GM10266 (cell line): ENCODE measurements around the gene SCRG1.

Experiments
- DNase-seq: peaks from one replicate; pipeline ENCODE4 v3.0.0; 2012; ENCODE audit errors: extremely low spot score
- CTCF ChIP-seq: IDR thresholded peaks from 2 replicates; pipeline ENCODE4 v1.5.1; 2012; ENCODE audit warnings: mild to moderate bottlenecking, low read depth; ENCODE audit not compliant: control insufficient read depth, insufficient read depth; ENCODE audit errors: missing control alignments

SCRG1 gene

GRCh38 chr4:173411106-173411693 is 12.3 kb upstream of the SCRG1 start:
- no peak for TF ChIP-seq CTCF
- no peak for DNase-seq

- DNase-seq: no peak
- TF ChIP-seq CTCF: no peak
Observed at GRCh38 chr4:173410079-173410478, 11.2 kb upstream of the SCRG1 start.

GRCh38 chr4:173405840-173406606 is 7.1 kb upstream of the SCRG1 start:
- DNase-seq: peak; percentile 27
- TF ChIP-seq CTCF: no peak

GRCh38 chr4:173404296-173404865 is 5.5 kb upstream of the SCRG1 start:
- TF ChIP-seq CTCF: no peak
- no peak for DNase-seq

- no peak for TF ChIP-seq CTCF
- no peak for DNase-seq
Observed at GRCh38 chr4:173403051-173403450, 4.1 kb upstream of the SCRG1 start.

GRCh38 chr4:173401063-173401462 is 2.1 kb upstream of the SCRG1 start:
- no peak for DNase-seq
- no peak for TF ChIP-seq CTCF

- no peak for DNase-seq
- no peak for TF ChIP-seq CTCF
Observed at GRCh38 chr4:173398220-173398619, 696 bp downstream of the SCRG1 start.
